ENCODE data around the gene NAB1.

NAB1 gene

GRCh38 chr2:190666895-190667294, 18.0 kb downstream of the NAB1 start:
- no peaks in the 10 kb centered on the region for H3K36me3 ChIP-seq (ENCODE audit: control insufficient read depth, insufficient read depth, low read length)
- no peak overlapping the region for H3K9ac ChIP-seq
- no peak overlapping the region for H2AFZ ChIP-seq
- H3K4me1 ChIP-seq, result no peaks in the 10 kb centered on the region
- no peak overlapping the region for H3K4me3 ChIP-seq (ENCODE audit: low read depth, low read length)
- TF ChIP-seq CTCF (IDR thresholded peaks at IDR 0.05), result no peak
- no peaks in the 10 kb centered on the region for H3K27me3 ChIP-seq (ENCODE audit: control insufficient read depth, insufficient read depth, low read length)
- no peaks in the 10 kb centered on the region for H3K9me3 ChIP-seq (ENCODE audit: control insufficient read depth, low read length)
- H3K79me2 ChIP-seq, result no peaks in the 10 kb centered on the region
- no peak overlapping the region for H3K4me2 ChIP-seq (ENCODE audit: low read length)
- no peak overlapping the region for H3K27ac ChIP-seq

GRCh38 chr2:190668892-190669291, 20.0 kb downstream of the NAB1 start:
- H3K36me3 ChIP-seq (ENCODE audit: control insufficient read depth, insufficient read depth, low read length), result no peaks in the 10 kb centered on the region
- no peak overlapping the region for H3K9ac ChIP-seq
- no peak overlapping the region for H3K4me3 ChIP-seq (ENCODE audit: low read depth, low read length)
- no peaks in the 10 kb centered on the region for H3K27me3 ChIP-seq (ENCODE audit: control insufficient read depth, insufficient read depth, low read length)
- no peak overlapping the region for H2AFZ ChIP-seq
- no peaks in the 10 kb centered on the region for H3K4me1 ChIP-seq
- no peak for TF ChIP-seq CTCF (IDR thresholded peaks at IDR 0.05)
- no peak overlapping the region for H3K27ac ChIP-seq
- no peak overlapping the region for H3K4me2 ChIP-seq (ENCODE audit: low read length)
- H3K9me3 ChIP-seq (ENCODE audit: control insufficient read depth, low read length), result no peaks in the 10 kb centered on the region
- no peaks in the 10 kb centered on the region for H3K79me2 ChIP-seq

- no peak for TF ChIP-seq CTCF (IDR thresholded peaks at IDR 0.05)
- no peaks in the 10 kb centered on the region for H3K79me2 ChIP-seq
- H3K4me1 ChIP-seq, result no peaks in the 10 kb centered on the region
- H3K27me3 ChIP-seq (ENCODE audit: control insufficient read depth, insufficient read depth, low read length), result no peaks in the 10 kb centered on the region
- H3K9ac ChIP-seq, result no peak overlapping the region
- H3K36me3 ChIP-seq (ENCODE audit: control insufficient read depth, insufficient read depth, low read length), result no peaks in the 10 kb centered on the region
- H2AFZ ChIP-seq, result no peak overlapping the region
- no peak overlapping the region for H3K4me2 ChIP-seq (ENCODE audit: low read length)
- H3K4me3 ChIP-seq (ENCODE audit: low read depth, low read length), result no peak overlapping the region
- H3K27ac ChIP-seq, result no peak overlapping the region
- H3K9me3 ChIP-seq (ENCODE audit: control insufficient read depth, low read length), result no peaks in the 10 kb centered on the region
Measured at GRCh38 chr2:190670182-190670946, 21.5 kb downstream of the NAB1 start.

- H2AFZ ChIP-seq, result no peak overlapping the region
- no peak overlapping the region for H3K9ac ChIP-seq
- H3K36me3 ChIP-seq (ENCODE audit: control insufficient read depth, insufficient read depth, low read length), result no peaks in the 10 kb centered on the region
- H3K27me3 ChIP-seq (ENCODE audit: control insufficient read depth, insufficient read depth, low read length), result no peaks in the 10 kb centered on the region
- H3K27ac ChIP-seq, result no peak overlapping the region
- H3K9me3 ChIP-seq (ENCODE audit: control insufficient read depth, low read length), result no peaks in the 10 kb centered on the region
- no peaks in the 10 kb centered on the region for H3K4me1 ChIP-seq
- no peak overlapping the region for H3K4me2 ChIP-seq (ENCODE audit: low read length)
- H3K79me2 ChIP-seq, result no peaks in the 10 kb centered on the region
- no peak overlapping the region for H3K4me3 ChIP-seq (ENCODE audit: low read depth, low read length)
- TF ChIP-seq CTCF (IDR thresholded peaks at IDR 0.05), result no peak
Measured at GRCh38 chr2:190674966-190675650, 26.2 kb downstream of the NAB1 start.

Data from parathyroid adenoma (tissue), 2 donors.